TTC549 (cell line): Measurements from ENCODE around the gene CCDC69.
"Not testable (repeated sequence)": the region's sequence is repeated elsewhere in the genome, so short reads cannot be mapped to it uniquely, and the experiment has no call there.

Experiments
- FAIRE-seq: peaks from 2 replicates; lab custom pipeline; 2012; peaks lifted over from hg19 to GRCh38; lab: Jason Lieb, UNC

Gene CCDC69

GRCh38 chr5:151222054-151222789, 1.7 kb downstream of the CCDC69 start:
- FAIRE-seq, result no peak

GRCh38 chr5:151221574-151221973, 2.3 kb downstream of the CCDC69 start:
- no peak for FAIRE-seq

- no peak for FAIRE-seq
These were observed 4.1 kb downstream of the CCDC69 start for GRCh38 chr5:151219789-151220188.

GRCh38 chr5:151219138-151219537, 4.8 kb downstream of the CCDC69 start:
- no peak for FAIRE-seq

GRCh38 chr5:151218177-151218576, 5.7 kb downstream of the CCDC69 start:
- FAIRE-seq, result no peak

- no peak for FAIRE-seq
These were observed 7.1 kb downstream of the CCDC69 start for GRCh38 chr5:151216781-151217180.

GRCh38 chr5:151215546-151215880, 8.4 kb downstream of the CCDC69 start:
- FAIRE-seq, result no peak

- FAIRE-seq, result no peak
These were observed 9.0 kb downstream of the CCDC69 start for GRCh38 chr5:151214614-151215545.

- no peak for FAIRE-seq
These were observed 9.9 kb downstream of the CCDC69 start for GRCh38 chr5:151213803-151214613.

GRCh38 chr5:151212406-151212798, 11.5 kb downstream of the CCDC69 start:
- no peak for FAIRE-seq

GRCh38 chr5:151208481-151208914, 15.4 kb downstream of the CCDC69 start:
- no peak for FAIRE-seq

- FAIRE-seq, result no peak
These were observed 18.5 kb downstream of the CCDC69 start for GRCh38 chr5:151205411-151205810.

GRCh38 chr5:151204051-151204450, 19.8 kb downstream of the CCDC69 start:
- no peak for FAIRE-seq

- FAIRE-seq, result no peak
These were observed 21.3 kb downstream of the CCDC69 start for GRCh38 chr5:151202381-151203139.

GRCh38 chr5:151200913-151201595, 22.8 kb downstream of the CCDC69 start:
- no peak for FAIRE-seq

- FAIRE-seq, result no peak
These were observed 24.2 kb downstream of the CCDC69 start for GRCh38 chr5:151199581-151200185.

- no peak for FAIRE-seq
These were observed 25.0 kb downstream of the CCDC69 start for GRCh38 chr5:151198861-151199260.

GRCh38 chr5:151197291-151197600, 26.6 kb downstream of the CCDC69 start:
- FAIRE-seq, result not testable (repeated sequence)

- FAIRE-seq, result no peak
These were observed 27.2 kb downstream of the CCDC69 start for GRCh38 chr5:151196556-151197290.

- no peak for FAIRE-seq
These were observed 28.3 kb downstream of the CCDC69 start for GRCh38 chr5:151195622-151196021.
